Activated CD4-positive, alpha-beta T cell treated with anti-CD3 and anti-CD28 coated beads, Interleukin-2, amount 10 ng/mL, durations not matched to agents 7 days and 5 days (primary cell): Measurements from ENCODE around the gene PACRG. TPM values are rescaled to one million over a fixed set of nuclear protein-coding genes. Genes with fewer than 3 reads are reported as not detected.

Source experiments
- CTCF ChIA-PET: fragments of 350-600 bp; sonication (Branson Sonifier 250); formaldehyde crosslinking; loops from one replicate; lab custom pipeline; 2021; ENCODE audit warnings: antibody characterized with exemption; lab: Charles Lee
- POLR2A ChIA-PET: fragments of 350-600 bp; sonication (Branson Sonifier 250); formaldehyde crosslinking; loops from one replicate; lab custom pipeline; 2021; ENCODE audit warnings: antibody characterized with exemption; lab: Charles Lee
- DNase-seq: peaks from one replicate; pipeline ENCODE4 v3.0.0-alpha.2; 2020
- H3K27ac Mint-ChIP-seq: one replicate; pipeline ENCODE4 v1.8.0; 2021; ENCODE audit warnings: mild to moderate bottlenecking, moderate library complexity, mixed read lengths
- H3K27me3 Mint-ChIP-seq: one replicate; pipeline ENCODE4 v1.8.0; 2021; ENCODE audit warnings: mixed read lengths
- H3K36me3 Mint-ChIP-seq: one replicate; pipeline ENCODE4 v1.8.0; 2021; ENCODE audit warnings: low read depth, mixed read lengths
- H3K4me1 Mint-ChIP-seq: one replicate; pipeline ENCODE4 v1.8.0; 2021; ENCODE audit warnings: mixed read lengths
- H3K4me3 Mint-ChIP-seq: one replicate; pipeline ENCODE4 v1.8.0; 2021; ENCODE audit warnings: mild to moderate bottlenecking, moderate library complexity, mixed read lengths
- H3K9me3 Mint-ChIP-seq: one replicate; pipeline ENCODE4 v1.8.0; 2021; ENCODE audit warnings: mixed read lengths
- total RNA-seq, 2 experiments: library from RNA; stranded (reverse); gene quantifications; one replicate each; pipeline ENCODE4 v1.2.3, GENCODE V29; 2021

PACRG gene
- total RNA-seq, 2 experiments from 2014 or later = 0.32 TPM; not detected in 1

GRCh38 chr6:163333701-163334663 is 606.2 kb downstream of the PACRG start:
- ChIA-PET CTCF (interaction anchor here (1.6 kb wide), 1 partner anchor 11 kb away, joined by 6 read pairs; no protein-coding TSS in a partner anchor), POLR2A (no interaction called here)
- Mint-ChIP-seq H3K36me3 (no peaks in the 10 kb centered on the region), H3K4me3 (no peak overlapping the region), H3K27me3 (peaks cover 3% of the 10 kb centered on the region), H3K4me1 (no peaks in the 10 kb centered on the region), H3K9me3 (no peaks in the 10 kb centered on the region), H3K27ac (no peak overlapping the region)
- no peak for DNase-seq

DNA sequence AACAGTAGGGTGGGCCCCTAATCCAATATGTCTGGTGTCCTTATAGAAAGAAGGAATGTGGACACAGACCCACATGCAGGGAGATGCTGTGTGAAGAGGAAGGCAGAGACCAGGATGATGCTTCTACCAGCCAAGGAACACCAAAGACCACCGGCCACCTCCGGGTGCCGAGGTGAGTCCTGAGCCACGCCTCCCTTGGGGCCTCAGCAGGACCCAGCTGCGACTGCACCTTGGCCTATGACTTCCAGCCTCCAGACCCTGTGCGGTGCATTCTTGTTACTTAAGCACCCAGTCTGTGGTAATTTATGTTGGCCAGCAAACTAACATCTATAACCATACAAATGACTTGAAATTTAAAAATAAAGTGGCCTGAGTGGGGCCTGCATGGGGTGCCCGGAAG is 607.3 kb downstream of the PACRG start:
- no peak for DNase-seq
- POLR2A ChIA-PET = no interaction called here
- no peak overlapping the region for H3K4me3 Mint-ChIP-seq
- CTCF ChIA-PET = no interaction called here
- H3K36me3 Mint-ChIP-seq = no peaks in the 10 kb centered on the region
- no peaks in the 10 kb centered on the region for H3K4me1 Mint-ChIP-seq
- H3K9me3 Mint-ChIP-seq = no peaks in the 10 kb centered on the region
- no peak overlapping the region for H3K27ac Mint-ChIP-seq
- peaks cover 3% of the 10 kb centered on the region for H3K27me3 Mint-ChIP-seq

DNA sequence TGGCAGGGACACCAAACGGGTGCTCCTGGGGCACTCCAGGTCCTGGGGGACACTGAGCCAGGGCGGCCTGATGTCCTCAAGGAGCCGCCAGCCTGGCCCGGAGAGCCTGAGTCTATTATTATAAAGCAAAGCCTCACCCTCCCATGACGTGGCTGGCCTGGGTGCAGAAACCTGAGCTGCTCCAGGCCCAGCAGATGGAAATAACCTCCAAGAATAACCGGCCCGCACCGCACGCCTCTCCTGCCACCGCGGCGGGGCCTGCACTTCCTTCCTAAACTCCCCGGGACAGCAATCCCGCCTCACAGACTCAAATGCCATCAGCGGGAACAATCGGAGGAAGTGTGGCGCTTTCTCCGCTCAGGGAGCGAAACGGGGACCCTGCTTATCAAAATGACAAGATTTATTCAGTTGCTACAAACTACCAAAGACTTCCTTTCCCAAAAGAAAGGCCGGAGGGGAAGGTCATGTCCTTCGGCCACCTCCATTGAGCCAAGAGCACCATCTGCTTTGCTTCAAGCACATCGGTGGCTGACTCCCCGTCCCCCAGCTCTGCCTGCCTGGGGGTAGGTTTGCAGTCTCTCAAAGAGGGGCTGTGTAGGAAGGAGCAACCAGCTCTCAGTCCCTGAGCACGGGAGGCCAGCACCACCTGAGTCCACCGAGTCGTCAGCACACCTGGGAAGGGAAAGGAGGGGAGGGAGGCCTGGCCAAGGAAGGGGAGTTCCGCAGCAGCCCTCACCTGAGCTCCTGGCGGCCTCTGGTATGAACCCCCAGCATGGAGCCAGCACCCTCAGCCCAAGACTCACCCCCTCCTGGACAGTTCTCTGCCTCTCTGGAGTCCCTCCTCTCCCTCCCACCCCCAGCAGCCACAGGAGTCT is 608.1 kb downstream of the PACRG start:
- no peaks in the 10 kb centered on the region for H3K9me3 Mint-ChIP-seq
- POLR2A ChIA-PET = no interaction called here
- no peak overlapping the region for H3K27ac Mint-ChIP-seq
- H3K27me3 Mint-ChIP-seq = peaks cover 3% of the 10 kb centered on the region
- no peak for DNase-seq
- CTCF ChIA-PET = no interaction called here
- no peaks in the 10 kb centered on the region for H3K36me3 Mint-ChIP-seq
- no peak overlapping the region for H3K4me3 Mint-ChIP-seq
- H3K4me1 Mint-ChIP-seq = no peaks in the 10 kb centered on the region

GRCh38 chr6:163336961-163337360 is 609.2 kb downstream of the PACRG start:
- DNase-seq = no peak
- no peak overlapping the region for H3K4me3 Mint-ChIP-seq
- no peak overlapping the region for H3K27ac Mint-ChIP-seq
- H3K27me3 Mint-ChIP-seq = peaks cover 3% of the 10 kb centered on the region
- no peaks in the 10 kb centered on the region for H3K9me3 Mint-ChIP-seq
- ChIA-PET CTCF (no interaction called here), POLR2A (no interaction called here)
- no peaks in the 10 kb centered on the region for H3K4me1 Mint-ChIP-seq
- no peaks in the 10 kb centered on the region for H3K36me3 Mint-ChIP-seq

DNA sequence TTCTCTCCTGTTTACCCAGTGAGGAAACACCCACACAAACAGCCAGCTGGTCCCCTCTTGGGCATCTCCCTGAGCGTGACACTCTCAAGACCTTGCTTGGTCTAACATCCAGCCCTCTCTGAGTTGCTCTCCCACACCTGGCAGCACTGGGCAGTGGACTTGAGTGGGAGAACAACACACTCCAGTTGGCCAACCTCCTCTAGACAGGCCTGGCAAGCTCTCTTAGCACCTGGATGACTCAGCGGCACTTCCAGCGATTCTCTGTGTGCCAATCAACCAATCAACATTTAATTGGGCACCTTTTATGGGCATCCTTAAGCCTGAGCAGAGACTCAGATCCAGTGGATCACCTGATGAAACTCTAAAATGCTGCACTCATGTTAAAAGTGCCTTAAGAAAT is 610.2 kb downstream of the PACRG start:
- H3K27me3 Mint-ChIP-seq = peaks cover 3% of the 10 kb centered on the region
- POLR2A ChIA-PET = no interaction called here
- no peak overlapping the region for H3K4me3 Mint-ChIP-seq
- no peak overlapping the region for H3K27ac Mint-ChIP-seq
- no peak for DNase-seq
- H3K36me3 Mint-ChIP-seq = no peaks in the 10 kb centered on the region
- CTCF ChIA-PET = no interaction called here
- H3K4me1 Mint-ChIP-seq = no peaks in the 10 kb centered on the region
- no peaks in the 10 kb centered on the region for H3K9me3 Mint-ChIP-seq

DNA sequence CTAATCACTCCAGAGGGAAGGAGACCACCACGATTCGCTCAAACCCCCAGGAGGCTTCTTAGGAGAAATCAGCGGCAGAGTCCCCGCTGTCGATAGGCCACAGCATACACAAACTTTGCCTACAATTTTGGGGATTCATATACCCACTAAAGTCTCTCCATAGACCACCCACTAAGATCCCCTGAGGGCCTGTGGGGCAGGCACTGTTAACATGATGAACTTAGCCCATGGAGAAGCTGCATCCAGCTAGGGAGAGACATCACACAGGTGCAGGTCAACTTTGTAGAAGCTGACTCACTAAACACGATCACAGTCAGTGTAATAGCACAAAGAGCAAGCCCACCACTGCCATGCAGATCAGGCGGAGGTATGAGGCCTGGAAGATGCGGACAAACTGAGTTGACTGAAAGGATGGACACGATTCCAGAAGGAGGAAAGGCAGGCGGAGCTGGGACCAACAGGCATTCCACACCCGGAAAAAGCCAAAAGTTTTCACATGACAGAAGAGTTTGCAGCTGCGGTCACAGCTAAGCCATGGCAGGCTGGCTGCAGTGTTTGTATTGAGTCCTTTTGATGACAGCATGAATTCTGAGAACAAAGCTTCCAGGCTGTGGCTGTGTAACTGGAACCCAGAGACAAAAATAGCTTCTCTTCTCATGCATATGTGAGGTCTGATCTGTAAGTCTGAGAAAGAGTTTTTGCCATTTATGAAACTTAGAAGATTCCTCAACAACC is 611.1 kb downstream of the PACRG start:
- DNase-seq = no peak
- no peak overlapping the region for H3K27ac Mint-ChIP-seq
- no peaks in the 10 kb centered on the region for H3K36me3 Mint-ChIP-seq
- H3K4me1 Mint-ChIP-seq = no peaks in the 10 kb centered on the region
- CTCF ChIA-PET = interaction anchor here (0.8 kb wide), 1 partner anchor 20 kb away, joined by 3 read pairs; no protein-coding TSS in a partner anchor
- H3K9me3 Mint-ChIP-seq = no peaks in the 10 kb centered on the region
- no peak overlapping the region for H3K4me3 Mint-ChIP-seq
- POLR2A ChIA-PET = no interaction called here
- peaks cover 3% of the 10 kb centered on the region for H3K27me3 Mint-ChIP-seq

GRCh38 chr6:163339466-163339865 is 611.7 kb downstream of the PACRG start:
- ChIA-PET CTCF (interaction anchor here (0.8 kb wide), 1 partner anchor 19 kb away, joined by 3 read pairs; no protein-coding TSS in a partner anchor), POLR2A (no interaction called here)
- Mint-ChIP-seq H3K27me3 (peaks cover 3% of the 10 kb centered on the region), H3K4me1 (no peaks in the 10 kb centered on the region), H3K4me3 (no peak overlapping the region), H3K36me3 (no peaks in the 10 kb centered on the region), H3K9me3 (no peaks in the 10 kb centered on the region), H3K27ac (no peak overlapping the region)
- no peak for DNase-seq

DNA sequence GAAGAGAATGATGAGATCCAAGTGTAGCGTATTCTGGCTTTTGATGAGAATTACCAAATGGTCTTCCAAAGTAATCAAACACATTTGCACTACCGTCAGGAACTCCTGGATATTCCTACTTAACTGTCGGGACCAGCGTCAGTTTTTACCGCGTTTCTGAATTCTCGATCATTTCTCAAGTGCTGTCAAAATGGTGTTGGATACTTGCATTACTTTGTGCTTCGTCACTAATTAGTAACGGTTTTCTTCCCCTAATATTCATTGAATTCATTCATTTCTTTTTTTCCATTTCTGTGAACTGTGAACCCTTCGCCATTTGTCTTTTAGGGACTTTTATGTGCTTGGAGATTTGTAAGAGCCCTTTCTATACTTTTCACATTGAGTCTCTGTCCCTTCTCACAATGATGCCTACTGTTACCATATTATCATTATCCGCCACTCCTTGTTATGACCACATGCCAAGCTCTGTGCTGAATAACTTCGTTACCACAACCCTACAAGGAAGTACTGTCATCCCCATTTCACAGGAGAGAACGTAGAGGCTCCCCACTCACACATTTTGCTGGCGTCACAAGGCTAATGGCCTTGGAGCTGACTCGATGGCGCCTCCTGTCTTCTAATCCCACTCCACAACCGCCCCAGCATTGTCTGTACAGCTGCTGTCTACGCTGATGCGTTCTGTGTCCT is 612.6 kb downstream of the PACRG start:
- no peaks in the 10 kb centered on the region for H3K36me3 Mint-ChIP-seq

GRCh38 chr6:163341224-163342061 is 613.7 kb downstream of the PACRG start:
- CTCF ChIA-PET = interaction anchor here (0.6 kb wide), 1 partner anchor 1709 kb away, joined by 3 read pairs; no protein-coding TSS in a partner anchor
- H3K4me3 Mint-ChIP-seq = no peak overlapping the region
- POLR2A ChIA-PET = no interaction called here
- no peak overlapping the region for H3K27ac Mint-ChIP-seq
- H3K4me1 Mint-ChIP-seq = no peaks in the 10 kb centered on the region
- no peaks in the 10 kb centered on the region for H3K9me3 Mint-ChIP-seq
- H3K36me3 Mint-ChIP-seq = no peaks in the 10 kb centered on the region
- DNase-seq = no peak
- peaks cover 3% of the 10 kb centered on the region for H3K27me3 Mint-ChIP-seq

More for the DNA sequence above, 612.6 kb downstream of the PACRG start:
- no peak overlapping the region for H3K27ac Mint-ChIP-seq
- H3K4me3 Mint-ChIP-seq = no peak overlapping the region
- H3K9me3 Mint-ChIP-seq = no peaks in the 10 kb centered on the region
- peaks cover 3% of the 10 kb centered on the region for H3K27me3 Mint-ChIP-seq
- DNase-seq = no peak
- no peaks in the 10 kb centered on the region for H3K4me1 Mint-ChIP-seq
- CTCF ChIA-PET = no interaction called here
- POLR2A ChIA-PET = no interaction called here

DNA sequence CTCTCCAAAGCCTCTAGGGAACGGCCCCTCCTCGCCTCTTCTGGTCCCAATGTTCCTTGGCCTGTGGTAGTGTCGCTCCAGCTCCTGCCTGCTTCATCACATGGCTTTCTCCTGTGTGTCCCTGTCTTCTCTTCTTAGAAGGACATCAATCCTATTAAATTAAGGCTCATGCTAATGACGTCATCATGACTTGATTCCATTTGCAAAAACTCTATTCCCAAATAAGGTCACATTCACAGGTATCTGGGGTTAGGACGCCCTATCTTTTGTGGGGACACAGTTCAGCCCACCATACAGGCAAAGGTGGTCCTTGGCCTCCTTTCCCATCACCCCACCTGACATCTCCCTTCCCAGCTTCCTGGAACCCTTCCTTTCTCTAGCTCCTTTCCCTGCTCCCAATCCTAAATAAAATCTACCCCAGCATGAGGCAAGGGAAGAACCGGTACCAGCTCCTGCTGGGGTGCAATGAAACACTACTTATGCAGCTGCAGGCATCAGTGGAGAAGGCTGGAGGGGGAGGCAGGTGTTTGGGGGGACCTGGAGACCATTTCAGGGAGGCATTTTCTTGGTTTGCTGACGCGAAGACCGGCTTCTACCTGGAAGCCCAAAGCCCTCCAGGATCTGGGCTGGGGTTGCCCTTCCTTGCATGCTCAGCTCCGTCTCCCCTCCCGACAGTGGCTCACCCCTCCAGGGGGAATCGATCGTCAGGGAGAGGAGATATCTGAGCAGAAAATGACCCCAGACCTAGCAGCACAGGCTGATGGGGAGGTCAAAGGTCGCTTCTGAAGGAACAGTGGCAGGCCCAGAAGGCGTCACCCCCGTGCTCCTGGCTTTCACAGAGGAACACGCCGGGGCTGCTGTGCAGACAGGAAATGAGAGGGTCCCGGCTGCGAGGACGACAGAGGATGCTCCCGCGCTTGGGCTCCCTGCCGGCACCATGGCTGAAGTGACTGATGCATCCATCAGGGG is 615.1 kb downstream of the PACRG start:
- H3K4me1 Mint-ChIP-seq = no peaks in the 10 kb centered on the region
- POLR2A ChIA-PET = no interaction called here
- H3K27ac Mint-ChIP-seq = no peak overlapping the region
- no peak for DNase-seq
- no peak overlapping the region for H3K4me3 Mint-ChIP-seq
- H3K27me3 Mint-ChIP-seq = no peaks in the 10 kb centered on the region
- no peaks in the 10 kb centered on the region for H3K9me3 Mint-ChIP-seq
- H3K36me3 Mint-ChIP-seq = no peaks in the 10 kb centered on the region
- CTCF ChIA-PET = no interaction called here
